ENCODE measurements around the gene FAN1. TPM values are rescaled to one million over a fixed set of nuclear protein-coding genes. Genes with fewer than 3 reads are reported as not detected.

Gene FAN1
- total and polyA plus RNA-seq, 2 donors (not counting 3 experiments of a cell fraction or from before 2014, with no cell fraction given) = 4.3 to 11.7 TPM

- CTCF ChIA-PET = no interaction called here
- dilution Hi-C loops (cut with MboI; ENCODE audit: extremely low pct_ligation_motif_present, low sequenced_read_pairs) = no loop called here
Observed at GRCh38 chr15:30919877-30920550, 16.3 kb downstream of the FAN1 start.

More at GRCh38 chr15:30919877-30920550, 16.3 kb downstream of the FAN1 start:
- H3K79me2 ChIP-seq (ENCODE audit: control insufficient read depth, insufficient read depth, low read length) = no peaks in the 10 kb centered on the region
- POLR2A ChIA-PET = no interaction called here
- intact Hi-C loops (cut with micrococcal nuclease) = no loop called here
- peaks cover 5 to 9% of the 10 kb centered on the region in 2 experiments for H3K36me3 ChIP-seq (ENCODE audit: control insufficient read depth in 2 of 2, extremely low read depth in 1 of 2, insufficient read depth in 2 of 2, low read length in 2 of 2)
- H3K9me1 ChIP-seq (replicated peaks; ENCODE audit: control insufficient read depth, extremely low read depth, insufficient read depth, low read length) = no peaks in the 10 kb centered on the region
- H3K9me3 ChIP-seq (replicated peaks; ENCODE audit: control insufficient read depth, insufficient read depth, low read length) = no peaks in the 10 kb centered on the region
- no peak for DNase-seq (ENCODE audit: low read depth, low spot score)
- no peaks in the 10 kb centered on the region for H4K20me1 ChIP-seq (replicated peaks; ENCODE audit: control insufficient read depth, extremely low read depth, insufficient read depth, low read length)
- BruUV-seq (replicated peaks) = no TSS peak
- no peak for FAIRE-seq
- H3K27ac ChIP-seq (ENCODE audit: insufficient read depth, low read depth, low read length) = no peak overlapping the region
- H3K4me3 ChIP-seq (replicated peaks in 1 of 3; ENCODE audit: insufficient read depth in 1 of 3, low read depth in 1 of 3, low read length in 3 of 3) = no peak overlapping the region
- H3K4me2 ChIP-seq (ENCODE audit: insufficient read depth, low read length) = no peak overlapping the region
- TF ChIP-seq, protein P1, sequence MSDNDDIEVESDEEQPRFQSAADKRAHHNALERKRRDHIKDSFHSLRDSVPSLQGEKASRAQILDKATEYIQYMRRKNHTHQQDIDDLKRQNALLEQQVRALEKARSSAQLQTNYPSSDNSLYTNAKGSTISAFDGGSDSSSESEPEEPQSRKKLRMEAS (IDR thresholded peaks at IDR 0.05; ENCODE audit: insufficient read depth, insufficient read length) = no peak
- TF ChIP-seq POLR2A (IDR thresholded peaks at IDR 0.05; ENCODE audit: low read depth, low read length) = no peak
- TF ChIP-seq EZH2 (IDR thresholded peaks at IDR 0.05; ENCODE audit: borderline replicate concordance, low read depth, low read length, severe bottlenecking) = no peak
- no peak for TF ChIP-seq POLR2AphosphoS5 (IDR thresholded peaks at IDR 0.05; ENCODE audit: insufficient read depth, low read depth, low read length)
- no peak for TF ChIP-seq FOS (IDR thresholded peaks at IDR 0.05; ENCODE audit: borderline replicate concordance, insufficient read depth, low read length)
- TF ChIP-seq MYC (IDR thresholded peaks at IDR 0.05; ENCODE audit: low read depth, low read length) = no peak
- TF ChIP-seq JUN (IDR thresholded peaks at IDR 0.05; ENCODE audit: borderline replicate concordance, insufficient read depth, insufficient read length, low read depth) = no peak
- TF ChIP-seq, protein P2, sequence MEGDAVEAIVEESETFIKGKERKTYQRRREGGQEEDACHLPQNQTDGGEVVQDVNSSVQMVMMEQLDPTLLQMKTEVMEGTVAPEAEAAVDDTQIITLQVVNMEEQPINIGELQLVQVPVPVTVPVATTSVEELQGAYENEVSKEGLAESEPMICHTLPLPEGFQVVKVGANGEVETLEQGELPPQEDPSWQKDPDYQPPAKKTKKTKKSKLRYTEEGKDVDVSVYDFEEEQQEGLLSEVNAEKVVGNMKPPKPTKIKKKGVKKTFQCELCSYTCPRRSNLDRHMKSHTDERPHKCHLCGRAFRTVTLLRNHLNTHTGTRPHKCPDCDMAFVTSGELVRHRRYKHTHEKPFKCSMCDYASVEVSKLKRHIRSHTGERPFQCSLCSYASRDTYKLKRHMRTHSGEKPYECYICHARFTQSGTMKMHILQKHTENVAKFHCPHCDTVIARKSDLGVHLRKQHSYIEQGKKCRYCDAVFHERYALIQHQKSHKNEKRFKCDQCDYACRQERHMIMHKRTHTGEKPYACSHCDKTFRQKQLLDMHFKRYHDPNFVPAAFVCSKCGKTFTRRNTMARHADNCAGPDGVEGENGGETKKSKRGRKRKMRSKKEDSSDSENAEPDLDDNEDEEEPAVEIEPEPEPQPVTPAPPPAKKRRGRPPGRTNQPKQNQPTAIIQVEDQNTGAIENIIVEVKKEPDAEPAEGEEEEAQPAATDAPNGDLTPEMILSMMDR (IDR thresholded peaks at IDR 0.05; ENCODE audit: extremely low read depth in 1 of 2, insufficient read depth in 1 of 2, low read depth in 1 of 2, low read length in 2 of 2) = no peak
- TF ChIP-seq GATA2 (IDR thresholded peaks at IDR 0.05; ENCODE audit: insufficient read depth, insufficient read length, low read depth, low read length) = no peak
- H3K9ac ChIP-seq (replicated peaks; ENCODE audit: extremely low read depth, insufficient read depth, low read length) = no peak overlapping the region
- H3K4me1 ChIP-seq (ENCODE audit: control insufficient read depth, extremely low read depth, insufficient read depth, low read length) = peaks cover 18% of the 10 kb centered on the region
- H3K27me3 ChIP-seq (ENCODE audit: control insufficient read depth in 2 of 2, insufficient read depth in 2 of 2, low read length in 2 of 2) = no peaks in the 10 kb centered on the region
- no peak overlapping the region for H2AFZ ChIP-seq (ENCODE audit: low read depth, low read length)
